K562 (cell line): Measurements from ENCODE around the gene CCDC183. TPM values are rescaled to one million over a fixed set of nuclear protein-coding genes. Genes with fewer than 3 reads are reported as not detected.

ENCODE experiments used
- FIP1L1 ChIP-seq: fragments of 200-400 bp; formaldehyde crosslinking; IDR thresholded peaks from 2 replicates; pipeline ENCODE4 v1.6.1; 2018; ENCODE audit warnings: mild to moderate bottlenecking, low read depth, low read length; ENCODE audit not compliant: poor library complexity, severe bottlenecking
- GABPA ChIP-seq: fragments of 200-800 bp; sonication (Bioruptor generic); conservative IDR thresholded peaks from 2 replicates; pipeline ENCODE4 v1.6.1; 2016; ENCODE audit warnings: low read depth, missing genetic modification characterization, missing compliant biosample characterization
- KLF6 ChIP-seq: fragments of 250-450 bp; sonication (Bioruptor Pico); IDR thresholded peaks from 2 replicates; pipeline ENCODE4 v1.4.0; 2020; ENCODE audit warnings: mild to moderate bottlenecking, moderate library complexity, borderline replicate concordance
- MAZ ChIP-seq, 2 experiments: fragments of 450-650 bp in 1 of 2; sonication (generic) in 1 of 2; formaldehyde crosslinking; IDR thresholded peaks in 1 of 2; conservative IDR thresholded peaks in 1 of 2; 2 replicates each; pipeline versions ENCODE4 v1.4.0 to v1.5.0; 2020; ENCODE audit warnings: mild to moderate bottlenecking in 1 of 2, missing genetic modification reagents in 1 of 2
- MECOM ChIP-seq: fragments of 250-450 bp; sonication (Bioruptor Pico); IDR thresholded peaks from 2 replicates; pipeline ENCODE4 v1.8.0; 2022; ENCODE audit warnings: inconsistent platforms
- ZNF584 ChIP-seq: fragments of 200-800 bp; sonication (Bioruptor generic); IDR thresholded peaks from 2 replicates; pipeline ENCODE4 v1.6.1; 2016; ENCODE audit warnings: low read depth, mild to moderate bottlenecking, missing genetic modification characterization, missing compliant biosample characterization
- polyA plus RNA-seq, 8 experiments: library from polyadenylated mRNA; depleted of rRNA in 4 of 8; stranded (reverse) in 5 of 8; unstranded in 3 of 8; fragments of >200 nt; fragmentation: Nextera tagmentation in 2 of 8; fragmentation: Illumina TruSeq in 1 of 8; extraction: Ambion mirVana in 2 of 8; extraction: Trizol in 1 of 8; gene quantifications; 2 replicates each; pipeline versions ENCODE4 v1.2.1 to v1.2.3, GENCODE V29; 2011 to 2014; ENCODE audit warnings: inconsistent platforms in 1 of 8, missing spikeins in 1 of 8
- total RNA-seq, 7 experiments: library from RNA; depleted of rRNA in 6 of 7; stranded (reverse); fragments of >200 nt in 6 of 7; fragmentation: Illumina TruSeq in 2 of 7; extraction: Trizol in 2 of 7; gene quantifications; 2 replicates each; pipeline versions ENCODE4 v1.2.1 to v1.2.3, GENCODE V29; 2011 to 2021; ENCODE audit warnings: low replicate concordance in 1 of 7
- TF ChIP-seq, protein P1 (sequence below): sonication (generic); formaldehyde crosslinking; IDR thresholded peaks from 2 replicates; pipeline ENCODE4 v1.8.0; 2022; ENCODE audit warnings: missing genetic modification reagents, mild to moderate bottlenecking, moderate library complexity, borderline replicate concordance
- TF ChIP-seq, protein P2 (sequence below), 2 experiments: fragments of 450-650 bp; formaldehyde crosslinking in 1 of 2; IDR thresholded peaks; 2 replicates each; pipeline versions ENCODE4 v1.4.0 to v1.6.1; 2014 to 2020; ENCODE audit warnings: mild to moderate bottlenecking in 2 of 2, borderline replicate concordance in 1 of 2, low read depth in 1 of 2
- TF ChIP-seq, protein P3 (sequence below): sonication (generic); formaldehyde crosslinking; IDR thresholded peaks from 2 replicates; pipeline ENCODE4 v1.5.0; 2020; ENCODE audit warnings: missing genetic modification reagents
- TF ChIP-seq, protein P4 (sequence below), 3 experiments: IDR thresholded peaks in 2 of 3; conservative IDR thresholded peaks in 1 of 3; 2 replicates each; pipeline ENCODE4 v1.5.1; 2011 to 2012; ENCODE audit warnings: low read length in 3 of 3, mild to moderate bottlenecking in 3 of 3, control low read depth in 2 of 3, improper control_type of control experiment in 1 of 3, inconsistent platforms in 1 of 3, low read depth in 1 of 3, mixed read lengths in 1 of 3, moderate library complexity in 1 of 3; ENCODE audit not compliant: insufficient read depth in 2 of 3

The CCDC183 gene
- total and polyA plus RNA-seq, 9 of the 15 experiments (the other 6 are each of a cell fraction or from before 2014, with no cell fraction given) = 0.21 to 0.60 (median 0.29) TPM; not detected in 4

DNA sequence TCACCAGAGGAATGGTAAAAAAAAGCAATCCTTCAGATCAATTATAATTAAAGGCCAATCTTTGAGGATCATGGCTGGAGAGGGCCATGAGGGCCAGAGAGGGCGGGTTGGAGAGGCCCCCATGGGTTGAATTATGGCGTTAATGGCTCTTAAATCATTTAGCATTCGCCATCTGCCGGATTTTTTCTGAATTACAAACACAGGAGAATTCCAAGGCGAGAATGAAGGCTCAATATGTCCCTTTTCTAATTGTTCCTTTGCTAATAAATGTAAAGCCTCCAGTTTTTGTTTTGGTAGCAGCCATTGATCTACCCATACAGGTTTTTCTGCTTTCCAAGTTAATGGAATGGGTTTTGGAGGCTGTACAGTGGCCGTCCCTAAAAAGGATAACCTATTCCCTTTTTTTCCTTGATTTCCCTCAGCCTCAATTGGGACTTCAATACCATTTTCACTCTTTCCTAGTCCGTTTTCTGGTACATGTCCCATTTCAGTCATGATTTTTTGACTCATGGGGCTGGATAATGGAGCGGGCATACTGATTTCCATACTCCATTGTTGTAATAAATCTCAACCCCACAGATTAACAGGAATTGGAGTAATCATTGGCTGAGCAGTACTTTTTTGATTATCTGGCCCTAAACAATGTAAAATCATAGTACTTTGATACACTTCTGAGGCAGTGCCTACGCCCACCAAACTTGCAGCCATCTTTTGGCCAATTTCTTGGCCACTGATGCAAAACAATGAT is 11.7 kb upstream of the CCDC183 start (continued):
- no peak for TF ChIP-seq ZNF584
- TF ChIP-seq GABPA (tag) = no peak
- TF ChIP-seq, protein P1, sequence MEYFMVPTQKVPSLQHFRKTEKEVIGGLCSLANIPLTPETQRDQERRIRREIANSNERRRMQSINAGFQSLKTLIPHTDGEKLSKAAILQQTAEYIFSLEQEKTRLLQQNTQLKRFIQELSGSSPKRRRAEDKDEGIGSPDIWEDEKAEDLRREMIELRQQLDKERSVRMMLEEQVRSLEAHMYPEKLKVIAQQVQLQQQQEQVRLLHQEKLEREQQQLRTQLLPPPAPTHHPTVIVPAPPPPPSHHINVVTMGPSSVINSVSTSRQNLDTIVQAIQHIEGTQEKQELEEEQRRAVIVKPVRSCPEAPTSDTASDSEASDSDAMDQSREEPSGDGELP (CRISPR knock-in tag) = no peak
- TF ChIP-seq KLF6 (CRISPR knock-in tag) = no peak
- no peak for TF ChIP-seq MECOM (CRISPR knock-in tag)
- TF ChIP-seq, protein P2, sequence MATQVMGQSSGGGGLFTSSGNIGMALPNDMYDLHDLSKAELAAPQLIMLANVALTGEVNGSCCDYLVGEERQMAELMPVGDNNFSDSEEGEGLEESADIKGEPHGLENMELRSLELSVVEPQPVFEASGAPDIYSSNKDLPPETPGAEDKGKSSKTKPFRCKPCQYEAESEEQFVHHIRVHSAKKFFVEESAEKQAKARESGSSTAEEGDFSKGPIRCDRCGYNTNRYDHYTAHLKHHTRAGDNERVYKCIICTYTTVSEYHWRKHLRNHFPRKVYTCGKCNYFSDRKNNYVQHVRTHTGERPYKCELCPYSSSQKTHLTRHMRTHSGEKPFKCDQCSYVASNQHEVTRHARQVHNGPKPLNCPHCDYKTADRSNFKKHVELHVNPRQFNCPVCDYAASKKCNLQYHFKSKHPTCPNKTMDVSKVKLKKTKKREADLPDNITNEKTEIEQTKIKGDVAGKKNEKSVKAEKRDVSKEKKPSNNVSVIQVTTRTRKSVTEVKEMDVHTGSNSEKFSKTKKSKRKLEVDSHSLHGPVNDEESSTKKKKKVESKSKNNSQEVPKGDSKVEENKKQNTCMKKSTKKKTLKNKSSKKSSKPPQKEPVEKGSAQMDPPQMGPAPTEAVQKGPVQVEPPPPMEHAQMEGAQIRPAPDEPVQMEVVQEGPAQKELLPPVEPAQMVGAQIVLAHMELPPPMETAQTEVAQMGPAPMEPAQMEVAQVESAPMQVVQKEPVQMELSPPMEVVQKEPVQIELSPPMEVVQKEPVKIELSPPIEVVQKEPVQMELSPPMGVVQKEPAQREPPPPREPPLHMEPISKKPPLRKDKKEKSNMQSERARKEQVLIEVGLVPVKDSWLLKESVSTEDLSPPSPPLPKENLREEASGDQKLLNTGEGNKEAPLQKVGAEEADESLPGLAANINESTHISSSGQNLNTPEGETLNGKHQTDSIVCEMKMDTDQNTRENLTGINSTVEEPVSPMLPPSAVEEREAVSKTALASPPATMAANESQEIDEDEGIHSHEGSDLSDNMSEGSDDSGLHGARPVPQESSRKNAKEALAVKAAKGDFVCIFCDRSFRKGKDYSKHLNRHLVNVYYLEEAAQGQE (IDR thresholded peaks at IDR 0.05; ENCODE audit: borderline replicate concordance) = peak; percentile 50; the same call in 1 of the 2 replicates
- TF ChIP-seq, protein P2 (CRISPR knock-in tag; IDR thresholded peaks at IDR 0.05; ENCODE audit: low read depth) = no peak
- TF ChIP-seq, protein P3, sequence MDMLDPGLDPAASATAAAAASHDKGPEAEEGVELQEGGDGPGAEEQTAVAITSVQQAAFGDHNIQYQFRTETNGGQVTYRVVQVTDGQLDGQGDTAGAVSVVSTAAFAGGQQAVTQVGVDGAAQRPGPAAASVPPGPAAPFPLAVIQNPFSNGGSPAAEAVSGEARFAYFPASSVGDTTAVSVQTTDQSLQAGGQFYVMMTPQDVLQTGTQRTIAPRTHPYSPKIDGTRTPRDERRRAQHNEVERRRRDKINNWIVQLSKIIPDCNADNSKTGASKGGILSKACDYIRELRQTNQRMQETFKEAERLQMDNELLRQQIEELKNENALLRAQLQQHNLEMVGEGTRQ (CRISPR knock-in tag) = no peak
- TF ChIP-seq FIP1L1 = no peak
- peak in 1 of 2 experiments; percentile 63; a peak in 1 of 4 replicates for TF ChIP-seq MAZ (CRISPR knock-in tag; conservative IDR thresholded peaks at IDR 0.05 in 1 of 2, IDR thresholded peaks at IDR 0.05 in 1 of 2)
- TF ChIP-seq, protein P4, sequence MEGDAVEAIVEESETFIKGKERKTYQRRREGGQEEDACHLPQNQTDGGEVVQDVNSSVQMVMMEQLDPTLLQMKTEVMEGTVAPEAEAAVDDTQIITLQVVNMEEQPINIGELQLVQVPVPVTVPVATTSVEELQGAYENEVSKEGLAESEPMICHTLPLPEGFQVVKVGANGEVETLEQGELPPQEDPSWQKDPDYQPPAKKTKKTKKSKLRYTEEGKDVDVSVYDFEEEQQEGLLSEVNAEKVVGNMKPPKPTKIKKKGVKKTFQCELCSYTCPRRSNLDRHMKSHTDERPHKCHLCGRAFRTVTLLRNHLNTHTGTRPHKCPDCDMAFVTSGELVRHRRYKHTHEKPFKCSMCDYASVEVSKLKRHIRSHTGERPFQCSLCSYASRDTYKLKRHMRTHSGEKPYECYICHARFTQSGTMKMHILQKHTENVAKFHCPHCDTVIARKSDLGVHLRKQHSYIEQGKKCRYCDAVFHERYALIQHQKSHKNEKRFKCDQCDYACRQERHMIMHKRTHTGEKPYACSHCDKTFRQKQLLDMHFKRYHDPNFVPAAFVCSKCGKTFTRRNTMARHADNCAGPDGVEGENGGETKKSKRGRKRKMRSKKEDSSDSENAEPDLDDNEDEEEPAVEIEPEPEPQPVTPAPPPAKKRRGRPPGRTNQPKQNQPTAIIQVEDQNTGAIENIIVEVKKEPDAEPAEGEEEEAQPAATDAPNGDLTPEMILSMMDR (IDR thresholded peaks at IDR 0.05 in 2 of 3, conservative IDR thresholded peaks at IDR 0.05 in 1 of 3; ENCODE audit: insufficient read depth in 2 of 3, low read depth in 1 of 3, low read length in 3 of 3) = peak; percentile 50 to 62 (median 54)
